C4-2B (cell line): ENCODE results near the gene CHKA.

Experiments used
- CTCF ChIP-seq: fragments of 450-650 bp; conservative IDR thresholded peaks from 2 replicates; pipeline ENCODE4 v1.5.1; 2017; ENCODE audit warnings: mild to moderate bottlenecking
- ZFX ChIP-seq: fragments of 450-650 bp; IDR thresholded peaks from 2 replicates; pipeline ENCODE4 v1.6.1; 2017

GRCh38 chr11:68050371-68050841 is 70.8 kb downstream of the CHKA start:
- no peak for TF ChIP-seq CTCF
- TF ChIP-seq ZFX = no peak
